22Rv1 (cell line): Measurements from ENCODE around the gene WBP2.

Experiments
- CTCF ChIP-seq: fragments of 450-650 bp; IDR thresholded peaks from 2 replicates; pipeline ENCODE4 v1.5.1; 2017; ENCODE audit warnings: mild to moderate bottlenecking
- ZFX ChIP-seq: fragments of 450-650 bp; IDR thresholded peaks from 2 replicates; pipeline ENCODE4 v1.6.1; 2017; ENCODE audit warnings: antibody characterized with exemption, borderline replicate concordance

- no peak for TF ChIP-seq CTCF
- TF ChIP-seq ZFX = no peak
These were observed 910 bp downstream of the WBP2 start for GRCh38 chr17:75854101-75854748.
